ENCODE results near the gene DOCK11.
"Not testable (repeated sequence)": the region's sequence is repeated elsewhere in the genome, so short reads cannot be mapped to it uniquely, and the experiment has no call there.

Gene DOCK11

GRCh38 chrX:118474586-118474985 lies 21.0 kb upstream of the DOCK11 start:
- in situ Hi-C loops (cut with HindIII; ENCODE audit: low sequenced_read_pairs), result no loop called here
- TF ChIP-seq CTCF (IDR thresholded peaks at IDR 0.05; ENCODE audit: low read depth, low read length, missing control alignments), result no peak
- no peak overlapping the region for H3K4me3 ChIP-seq (ENCODE audit: low read depth, low read length)
- no peak for DNase-seq (ENCODE audit: low read depth)

GRCh38 chrX:118475903-118476302 lies 19.7 kb upstream of the DOCK11 start:
- no peak for DNase-seq (ENCODE audit: low read depth)
- no peak overlapping the region for H3K4me3 ChIP-seq (ENCODE audit: low read depth, low read length)
- in situ Hi-C loops (cut with HindIII; ENCODE audit: low sequenced_read_pairs), result no loop called here
- TF ChIP-seq CTCF (IDR thresholded peaks at IDR 0.05; ENCODE audit: low read depth, low read length, missing control alignments), result no peak

- DNase-seq (ENCODE audit: low read depth), result no peak
- H3K4me3 ChIP-seq (ENCODE audit: low read depth, low read length), result no peak overlapping the region
- in situ Hi-C loops (cut with HindIII; ENCODE audit: low sequenced_read_pairs), result no loop called here
- no peak for TF ChIP-seq CTCF (IDR thresholded peaks at IDR 0.05; ENCODE audit: low read depth, low read length, missing control alignments)
These were observed 15.4 kb upstream of the DOCK11 start for GRCh38 chrX:118480172-118480571.

- in situ Hi-C loops (cut with HindIII; ENCODE audit: low sequenced_read_pairs); DNase-seq (ENCODE audit: low read depth); H3K4me3 ChIP-seq (ENCODE audit: low read depth, low read length): not testable (repeated sequence)
These were observed 13.2 kb upstream of the DOCK11 start for GRCh38 chrX:118482384-118482783.

GRCh38 chrX:118484216-118484903 lies 11.3 kb upstream of the DOCK11 start:
- DNase-seq (ENCODE audit: low read depth), result no peak
- in situ Hi-C loops (cut with HindIII; ENCODE audit: low sequenced_read_pairs), result no loop called here
- H3K4me3 ChIP-seq (ENCODE audit: low read depth, low read length), result no peak overlapping the region
- TF ChIP-seq CTCF (IDR thresholded peaks at IDR 0.05; ENCODE audit: low read depth, low read length, missing control alignments), result no peak

GRCh38 chrX:118486693-118487092 lies 8.9 kb upstream of the DOCK11 start:
- in situ Hi-C loops (cut with HindIII; ENCODE audit: low sequenced_read_pairs); DNase-seq (ENCODE audit: low read depth): not testable (repeated sequence)

GRCh38 chrX:118493016-118493415 lies 2.6 kb upstream of the DOCK11 start:
- H3K4me3 ChIP-seq (ENCODE audit: low read depth, low read length), result no peak overlapping the region
- in situ Hi-C loops (cut with HindIII; ENCODE audit: low sequenced_read_pairs), result no loop called here
- no peak for DNase-seq (ENCODE audit: low read depth)
- TF ChIP-seq CTCF (IDR thresholded peaks at IDR 0.05; ENCODE audit: low read depth, low read length, missing control alignments), result no peak

More at GRCh38 chrX:118486693-118487092, 8.9 kb upstream of the DOCK11 start:
- H3K4me3 ChIP-seq (ENCODE audit: low read depth, low read length), result not testable (repeated sequence)

All from astrocyte of the cerebellum (primary cell).